AG09319 (cell line): ENCODE results near the gene CHD9NB.

ENCODE experiments used
- DNase-seq: peaks from one replicate; pipeline ENCODE4 v3.0.0-alpha.2; 2010; ENCODE audit warnings: low read depth; ENCODE audit errors: extremely low read depth
- CTCF ChIP-seq: IDR thresholded peaks from 2 replicates; pipeline ENCODE4 v1.5.1; 2011; ENCODE audit warnings: low read depth, mild to moderate bottlenecking, inconsistent platforms, low read length, moderate library complexity

Gene CHD9NB

DNA sequence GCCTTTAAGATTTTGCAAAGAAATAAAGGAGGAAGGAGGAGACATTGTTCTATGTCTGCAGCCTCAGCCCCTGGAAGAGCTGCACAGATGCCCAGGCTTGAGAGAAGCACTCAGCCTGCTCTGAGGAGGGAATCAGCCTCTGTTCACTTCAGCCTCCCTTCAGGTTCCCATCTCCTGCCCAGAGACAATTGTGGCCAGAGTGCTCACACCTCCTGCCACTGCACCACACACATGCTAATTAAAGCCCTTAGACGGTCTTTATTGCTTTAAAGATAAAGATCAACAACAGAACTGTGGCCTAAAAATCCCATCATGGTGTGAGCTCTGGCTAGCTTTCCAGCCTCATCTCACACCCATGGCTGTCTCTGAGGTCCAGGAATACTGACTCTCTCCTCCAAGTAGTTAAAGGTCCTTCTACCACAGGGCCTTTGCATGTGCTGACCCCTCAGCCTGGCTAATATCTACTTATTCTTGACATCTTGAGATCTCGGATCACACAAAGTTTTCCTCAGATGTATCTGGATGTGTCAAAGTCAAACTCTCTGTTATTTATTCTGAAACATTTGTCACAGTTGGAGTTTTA is 33.8 kb downstream of the CHD9NB start:
- DNase-seq, result no peak
- TF ChIP-seq CTCF, result no peak

GRCh38 chr16:53014287-53014686 is 38.4 kb downstream of the CHD9NB start:
- DNase-seq, result no peak
- TF ChIP-seq CTCF, result no peak

GRCh38 chr16:53007095-53007494 is 45.6 kb downstream of the CHD9NB start:
- no peak; the same call in 1 of the 2 replicates for TF ChIP-seq CTCF
- DNase-seq, result no peak

DNA sequence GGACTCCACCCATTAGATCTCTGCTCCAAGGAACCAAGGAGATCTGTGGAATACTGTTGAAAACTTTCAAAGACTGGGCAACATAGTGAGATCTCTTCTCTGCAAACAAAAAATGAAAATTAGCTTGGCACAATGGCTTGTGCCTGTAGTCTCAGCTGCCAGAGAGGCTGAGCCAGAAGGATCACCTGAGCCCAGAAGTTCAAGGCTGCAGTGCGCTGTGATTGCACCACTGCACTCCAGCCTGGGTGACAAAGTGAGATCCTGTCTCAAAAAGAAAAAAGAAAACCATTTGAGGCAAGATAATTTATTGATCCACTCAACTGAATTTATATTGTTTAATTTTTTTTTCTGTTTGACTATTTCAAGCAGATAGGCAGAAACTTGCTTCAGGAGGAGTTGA is 54.8 kb downstream of the CHD9NB start:
- DNase-seq, result no peak
- TF ChIP-seq CTCF, result no peak

- no peak for TF ChIP-seq CTCF
- DNase-seq, result no peak
These were observed 57.8 kb downstream of the CHD9NB start for GRCh38 chr16:52994942-52995341.

GRCh38 chr16:52993179-52993578 is 59.5 kb downstream of the CHD9NB start:
- DNase-seq, result no peak
- TF ChIP-seq CTCF, result no peak

DNA sequence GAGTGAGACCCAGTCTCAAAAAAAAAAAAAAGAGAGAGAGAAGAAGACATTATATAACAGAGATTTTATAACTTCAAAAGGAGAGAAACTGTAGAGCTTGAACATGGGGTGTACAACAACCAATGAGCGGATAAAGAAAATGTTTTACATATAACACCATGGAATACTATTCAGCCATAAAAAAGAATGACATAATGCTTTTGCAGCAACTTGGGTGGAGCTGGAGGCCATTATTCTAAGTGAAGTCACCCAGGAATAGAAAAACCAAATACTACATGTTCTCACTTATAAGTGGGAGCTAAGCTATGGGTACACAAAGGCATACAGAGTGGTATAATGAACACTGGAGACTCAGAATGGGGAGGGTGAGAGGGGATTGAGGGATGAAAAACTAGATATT is 61.1 kb downstream of the CHD9NB start:
- TF ChIP-seq CTCF, result no peak
- DNase-seq, result no peak
